Right lobe of liver (tissue), 4 donors: ENCODE data around the gene PCP4L1.

Experiments used
- CTCF ChIP-seq, 4 donors: fragments of 200-600 bp in 3 of 4; fragments of 450-650 bp in 1 of 4; IDR thresholded peaks; one replicate each; pipeline versions ENCODE4 v1.5.1 to v1.8.0; 2016 to 2022; ENCODE audit warnings: antibody characterized with exemption in 4 of 4, mild to moderate bottlenecking in 2 of 4
- POLR2A ChIP-seq: fragments of 450-650 bp; IDR thresholded peaks from one replicate; pipeline ENCODE4 v1.6.1; 2017; ENCODE audit warnings: antibody characterized with exemption, mild to moderate bottlenecking
- donor health status: DM: no; HTN: no; CAD: no.
- donor health status: DM: no; HTN: no; CAD: no.
- donor health status: DM: no; HTN: yes; CAD: no.

- TF ChIP-seq CTCF (IDR thresholded peaks at IDR 0.05) (no peak), POLR2A (no peak)
Measured at GRCh38 chr1:161220002-161220401, 38.5 kb upstream of the PCP4L1 start.
